Panc1 (cell line): ENCODE measurements around the gene GPRC5C. TPM values are rescaled to one million over a fixed set of nuclear protein-coding genes. Genes with fewer than 3 reads are reported as not detected.
A peak's percentile ranks its signal among the peaks of the same experiment; 100 is the strongest.

ENCODE experiments used
- ATAC-seq: fragments of 200-7000 bp; cut with Tn5 transposase; 2 replicates; pipeline ENCODE4 v1.9.1; 2020; ENCODE audit warnings: mild to moderate bottlenecking, moderate library complexity
- BruUV-seq: library from RNA; stranded (reverse); fragments of 400-500 nt; replicated peaks from 2 replicates; lab custom pipeline; 2021; lab: Mats Ljungman, UMichigan
- CTCF ChIA-PET: fragments of 300-600 bp; sonication (Branson Sonifier 250); formaldehyde crosslinking; loops from one replicate; lab custom pipeline; 2022; ENCODE audit warnings: antibody characterized with exemption; lab: Charles Lee
- POLR2A ChIA-PET: fragments of 300-600 bp; sonication (Branson Sonifier 250); formaldehyde crosslinking; loops from one replicate; lab custom pipeline; 2022; ENCODE audit warnings: antibody characterized with exemption; lab: Charles Lee
- DNase-seq: peaks from one replicate; pipeline ENCODE4 v3.0.0-alpha.2; 2010; ENCODE audit warnings: low read depth, low spot score
- H3K27ac ChIP-seq: 2 replicates; pipeline ENCODE4 v1.5.1; 2011; ENCODE audit warnings: mild to moderate bottlenecking, low read length, inconsistent platforms
- H3K27me3 ChIP-seq: fragments of 200-500 bp; sonication (Bioruptor generic); 2 replicates; pipeline ENCODE4 v1.6.0; 2014; ENCODE audit warnings: low read length, inconsistent platforms; ENCODE audit not compliant: control insufficient read depth, insufficient read depth
- H3K36me3 ChIP-seq: fragments of 200-500 bp; sonication (Bioruptor generic); 2 replicates; pipeline ENCODE4 v1.5.1; 2014; ENCODE audit warnings: inconsistent platforms, mild to moderate bottlenecking, low read length, moderate library complexity; ENCODE audit not compliant: control insufficient read depth, insufficient read depth
- H3K4me1 ChIP-seq: 2 replicates; pipeline ENCODE4 v1.5.1; 2011; ENCODE audit warnings: inconsistent platforms, mild to moderate bottlenecking, low read length, moderate library complexity; ENCODE audit not compliant: control insufficient read depth, insufficient read depth
- H3K4me3 ChIP-seq, 2 experiments: 2 replicates each; pipeline ENCODE4 v1.5.1; 2011 to 2012; ENCODE audit warnings: low read depth in 2 of 2, low read length in 2 of 2, mild to moderate bottlenecking in 2 of 2, inconsistent platforms in 1 of 2, moderate library complexity in 1 of 2
- H3K9me3 ChIP-seq: fragments of 200-500 bp; sonication (Bioruptor generic); 2 replicates; pipeline ENCODE4 v1.5.1; 2014; ENCODE audit warnings: low read depth, mild to moderate bottlenecking, inconsistent platforms, low read length, moderate library complexity; ENCODE audit not compliant: control insufficient read depth, insufficient read depth
- CTCF ChIP-seq: fragments of 450-650 bp; IDR thresholded peaks from 2 replicates; pipeline ENCODE4 v1.5.1; 2017; ENCODE audit warnings: mild to moderate bottlenecking
- POLR2AphosphoS5 ChIP-seq: IDR thresholded peaks from 2 replicates; pipeline ENCODE4 v1.6.1; 2012; ENCODE audit warnings: mild to moderate bottlenecking, low read depth, low read length, moderate library complexity
- REST ChIP-seq, 2 experiments: IDR thresholded peaks; 2 replicates each; pipeline ENCODE4 v1.6.1; 2011 to 2012; ENCODE audit warnings: low read depth in 2 of 2, control low read depth in 1 of 2, low read length in 1 of 2, mild to moderate bottlenecking in 1 of 2, moderate library complexity in 1 of 2; ENCODE audit not compliant: insufficient read depth in 1 of 2
- SIN3A ChIP-seq: IDR thresholded peaks from 2 replicates; pipeline ENCODE4 v1.6.1; 2012; ENCODE audit warnings: low read depth, mild to moderate bottlenecking, low read length, moderate library complexity, borderline replicate concordance; ENCODE audit not compliant: insufficient read depth
- TCF7L2 ChIP-seq: IDR thresholded peaks from 2 replicates; pipeline ENCODE4 v1.6.1; 2011; ENCODE audit warnings: mild to moderate bottlenecking, low read depth, low read length, inconsistent platforms
- in situ Hi-C: cut with HindIII; loops from 2 replicates; pipeline ENCODE4 v1.10.0; 2016; ENCODE audit warnings: low sequenced_read_pairs, low pct_unique_long_range_greater_than_20kb
- intact Hi-C: fragments of 100-400 bp; cut with micrococcal nuclease; formaldehyde crosslinking; loops from one replicate; pipeline ENCODE4 v1.10.0; 2022; ENCODE audit not compliant: unreplicated experiment
- total RNA-seq: library from RNA; stranded (reverse); gene quantifications from one replicate; pipeline ENCODE4 v1.2.1, GENCODE V29; 2021; ENCODE audit not compliant: unreplicated experiment

Gene GPRC5C
- total RNA-seq, 1 experiment from 2014 or later: 57.1 TPM

GRCh38 chr17:74408815-74409214, 23.1 kb upstream of the GPRC5C start:
- H3K36me3 ChIP-seq: no peaks in the 10 kb centered on the region
- DNase-seq (no peak), ATAC-seq (no peak)
- no peaks in the 10 kb centered on the region for H3K9me3 ChIP-seq
- POLR2A ChIA-PET: interaction anchor here (0.6 kb wide), 1 partner anchor 398 kb away, joined by 3 read pairs; no protein-coding TSS in a partner anchor
- H3K4me3 ChIP-seq: no peak overlapping the region
- no peak for TF ChIP-seq CTCF
- TF ChIP-seq REST (IDR thresholded peaks at IDR 0.05; ENCODE audit: insufficient read depth in 1 of 2, low read depth in 2 of 2, low read length in 1 of 2): no peak
- TF ChIP-seq POLR2AphosphoS5: no peak
- no peak for TF ChIP-seq TCF7L2
- TF ChIP-seq SIN3A: no peak
- BruUV-seq: no TSS peak
- intact Hi-C loops (no loop called here), in situ Hi-C loops (no loop called here)
- H3K27ac ChIP-seq: no peak overlapping the region
- H3K4me1 ChIP-seq: no peaks in the 10 kb centered on the region
- H3K27me3 ChIP-seq: no peaks in the 10 kb centered on the region
- CTCF ChIA-PET: interaction anchor here (0.6 to 0.7 kb wide), 3 partner anchors 10 to 48 kb away, joined by 3 to 7 read pairs (median 4); no protein-coding TSS in a partner anchor

GRCh38 chr17:74410001-74410443, 21.9 kb upstream of the GPRC5C start:
- peak; percentile 50; the same call in 1 of the 2 replicates for ATAC-seq
- TF ChIP-seq POLR2AphosphoS5: no peak
- H3K27ac ChIP-seq: no peak overlapping the region
- ChIA-PET POLR2A (no interaction called here), CTCF (no interaction called here)
- in situ Hi-C loops (no loop called here), intact Hi-C loops (no loop called here)
- no peak overlapping the region for H3K4me3 ChIP-seq
- no peak for DNase-seq
- no peaks in the 10 kb centered on the region for H3K27me3 ChIP-seq
- no TSS peak for BruUV-seq
- no peaks in the 10 kb centered on the region for H3K36me3 ChIP-seq
- no peaks in the 10 kb centered on the region for H3K4me1 ChIP-seq
- no peaks in the 10 kb centered on the region for H3K9me3 ChIP-seq

- ChIA-PET CTCF (interaction anchor here (0.5 to 0.9 kb wide), 2 partner anchors 33 to 45 kb away, joined by 3 read pairs; no protein-coding TSS in a partner anchor), POLR2A (no interaction called here)
- BruUV-seq: no TSS peak
- H3K36me3 ChIP-seq: no peaks in the 10 kb centered on the region
- no peak overlapping the region for H3K4me3 ChIP-seq
- H3K4me1 ChIP-seq: no peaks in the 10 kb centered on the region
- DNase-seq (no peak), ATAC-seq (no peak)
- in situ Hi-C loops (no loop called here), intact Hi-C loops (no loop called here)
- H3K27ac ChIP-seq: no peak overlapping the region
- no peaks in the 10 kb centered on the region for H3K27me3 ChIP-seq
- TF ChIP-seq TCF7L2 (no peak), REST (IDR thresholded peaks at IDR 0.05; ENCODE audit: insufficient read depth in 1 of 2, low read depth in 2 of 2, low read length in 1 of 2) (no peak), CTCF (no peak), SIN3A (no peak), POLR2AphosphoS5 (no peak)
- no peaks in the 10 kb centered on the region for H3K9me3 ChIP-seq
Measured at GRCh38 chr17:74412581-74412980, 19.3 kb upstream of the GPRC5C start.
